M059J (cell line): ENCODE measurements around the gene UBE2E3. TPM values are rescaled to one million over a fixed set of nuclear protein-coding genes. Genes with fewer than 3 reads are reported as not detected.
"Not testable (repeated sequence)": the region's sequence is repeated elsewhere in the genome, so short reads cannot be mapped to it uniquely, and the experiment has no call there.

Source experiments
- DNase-seq: peaks from one replicate; pipeline ENCODE4 v3.0.0-alpha.2; 2012; ENCODE audit warnings: low read depth
- total RNA-seq: library from RNA; depleted of rRNA; stranded (reverse); fragments of >200 nt; shearing (Covaris generic); gene quantifications from 2 replicates; pipeline ENCODE4 v1.2.3, GENCODE V29; 2014

Gene UBE2E3
- total RNA-seq, 1 experiment from 2014 or later = 146 TPM

DNA sequence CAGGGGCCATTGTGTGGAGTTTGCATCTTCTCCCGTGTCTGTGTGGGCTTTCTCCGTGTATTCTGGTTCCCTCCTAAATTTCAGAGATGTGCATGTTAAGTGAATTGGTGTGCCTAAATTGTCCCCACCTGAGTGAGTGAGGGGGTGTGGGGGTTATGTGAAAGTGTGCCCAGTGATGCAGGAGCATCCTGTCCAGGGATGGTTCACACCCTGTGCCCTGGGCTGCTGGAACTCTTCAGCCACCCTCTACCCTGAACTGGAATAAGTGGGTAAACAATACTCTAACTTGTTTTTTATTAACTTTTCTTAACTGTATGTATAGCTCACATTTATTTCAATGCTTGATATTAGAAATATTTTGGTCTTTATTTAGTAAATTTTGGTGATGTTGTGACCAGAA lies 56.0 kb downstream of the UBE2E3 start:
- no peak for DNase-seq

DNA sequence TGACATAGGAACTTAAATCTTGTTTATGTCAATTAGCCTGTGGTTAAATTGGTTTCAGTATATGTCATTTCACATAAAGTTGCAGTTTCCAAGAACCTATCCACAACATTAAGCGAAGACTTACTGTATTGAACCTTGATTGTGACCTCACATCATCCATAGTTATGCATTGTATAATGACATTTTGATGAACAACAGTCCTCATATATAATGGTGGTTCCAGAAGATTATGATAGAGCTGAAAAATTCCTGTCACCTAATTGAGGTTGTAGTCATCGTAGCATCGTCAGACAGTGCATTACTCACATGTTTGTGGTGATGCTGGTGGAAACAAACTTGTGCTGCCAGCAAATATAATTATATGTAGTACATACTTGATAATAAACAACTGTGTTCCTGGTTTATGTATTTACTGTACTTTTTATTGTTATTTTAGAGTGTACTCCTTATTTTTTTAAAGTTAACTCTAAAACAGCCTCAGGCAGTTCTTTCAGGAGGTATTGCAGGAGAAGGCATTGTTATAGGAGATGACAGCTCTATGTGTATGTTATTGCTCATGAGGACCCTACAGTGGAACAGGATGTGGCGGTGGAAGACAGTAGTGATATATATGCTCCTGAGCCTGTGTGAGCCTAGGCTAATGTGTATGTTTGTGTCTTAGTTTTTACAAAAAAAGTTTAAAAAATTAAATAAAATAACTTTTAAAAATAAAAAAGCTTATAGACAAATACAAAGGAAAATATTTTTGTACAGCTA lies 56.6 kb downstream of the UBE2E3 start:
- peak; percentile 82 for DNase-seq

DNA sequence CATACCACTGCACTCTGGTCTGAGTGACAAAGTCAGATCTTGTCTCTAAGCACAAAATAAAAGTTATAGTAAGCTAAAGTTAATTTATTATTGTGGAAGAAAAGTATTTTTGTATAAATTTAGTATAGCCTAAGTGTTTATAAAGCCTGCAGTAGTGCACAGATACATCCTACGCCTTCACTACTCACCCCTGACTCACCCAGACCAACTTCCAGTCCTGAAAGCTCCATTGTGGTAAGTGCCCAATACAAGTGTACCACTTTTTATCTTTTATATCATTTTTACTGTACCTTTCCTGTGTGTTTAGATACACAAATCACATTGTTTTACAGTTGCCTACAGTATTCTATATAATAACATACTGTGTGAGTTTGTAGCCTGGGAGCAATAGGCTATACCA lies 57.5 kb downstream of the UBE2E3 start:
- DNase-seq = peak; percentile 70

DNA sequence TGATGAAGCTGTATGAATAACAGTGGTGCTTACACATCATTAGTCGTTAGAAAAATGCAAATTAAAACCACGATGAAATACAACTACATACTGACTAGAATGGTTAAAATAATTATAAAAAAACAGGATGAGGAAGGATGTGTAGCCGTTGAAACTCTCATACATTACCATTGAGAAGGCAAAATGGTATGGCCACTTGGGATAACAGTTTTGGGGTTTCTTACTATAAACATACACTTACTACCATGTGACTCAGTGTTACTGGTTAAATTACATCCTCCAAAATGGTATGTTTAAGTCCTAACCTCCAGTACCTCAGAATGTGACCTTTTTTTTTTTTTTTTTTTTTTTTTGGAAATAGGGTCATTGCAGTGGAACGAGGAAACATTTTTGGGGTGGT lies 58.4 kb downstream of the UBE2E3 start:
- no peak for DNase-seq

DNA sequence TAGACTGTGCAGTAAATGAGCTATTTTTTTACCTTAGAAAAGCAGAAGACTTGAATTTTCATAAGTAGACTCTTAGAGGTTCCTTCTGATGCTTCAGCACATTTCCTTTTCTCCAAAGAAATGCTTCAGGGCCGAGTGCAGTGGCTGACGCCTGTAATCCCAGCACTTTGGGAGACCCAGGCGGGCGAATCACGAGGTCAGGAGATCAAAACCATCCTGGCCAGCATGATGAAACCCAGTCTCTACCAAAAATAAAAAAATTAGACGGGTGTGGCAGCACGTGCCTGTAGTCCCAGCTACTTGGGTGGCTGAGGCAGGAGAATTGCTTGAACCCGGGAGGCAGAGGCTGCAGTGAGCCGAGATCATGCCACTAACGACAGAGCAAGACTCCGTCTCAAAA lies 60.4 kb downstream of the UBE2E3 start:
- DNase-seq = not testable (repeated sequence)

DNA sequence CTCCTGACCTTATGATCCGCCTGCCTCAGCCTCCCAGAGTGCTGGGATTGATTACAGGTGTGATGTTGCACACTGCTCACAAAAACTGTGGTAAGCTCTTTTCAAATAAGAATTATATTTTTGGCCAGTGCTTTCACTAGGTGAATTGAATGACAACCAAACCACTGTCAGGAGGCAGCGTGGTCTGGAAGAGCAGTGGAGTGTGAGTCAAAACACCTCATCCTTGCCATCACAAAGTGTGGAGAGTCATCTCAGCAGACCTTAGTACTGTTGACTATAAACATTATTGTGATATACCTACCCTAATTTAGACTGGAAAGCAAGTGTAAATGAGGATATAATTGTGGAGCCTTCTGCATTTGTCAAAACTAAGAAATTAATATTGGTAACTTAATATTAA lies 61.3 kb downstream of the UBE2E3 start:
- peak; percentile 35 for DNase-seq

DNA sequence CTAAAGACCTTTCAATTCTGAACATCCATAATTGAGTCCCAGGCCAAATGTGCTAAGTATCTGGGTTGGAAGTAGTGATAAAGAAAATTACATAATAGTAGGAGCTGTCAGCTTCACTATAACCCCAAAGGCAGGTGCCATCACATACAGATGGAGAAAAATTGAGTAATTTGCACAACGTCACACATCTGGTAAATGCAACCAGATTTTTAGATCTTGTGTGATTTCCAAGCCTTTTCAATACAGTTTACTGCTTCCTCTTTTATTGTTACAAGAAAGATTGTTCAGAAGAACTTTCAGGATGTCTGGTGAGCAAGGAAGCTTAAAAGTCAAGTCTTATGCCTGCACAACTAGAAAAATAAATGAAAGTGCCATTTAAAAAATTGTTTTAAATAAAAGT lies 62.3 kb downstream of the UBE2E3 start:
- DNase-seq = no peak

DNA sequence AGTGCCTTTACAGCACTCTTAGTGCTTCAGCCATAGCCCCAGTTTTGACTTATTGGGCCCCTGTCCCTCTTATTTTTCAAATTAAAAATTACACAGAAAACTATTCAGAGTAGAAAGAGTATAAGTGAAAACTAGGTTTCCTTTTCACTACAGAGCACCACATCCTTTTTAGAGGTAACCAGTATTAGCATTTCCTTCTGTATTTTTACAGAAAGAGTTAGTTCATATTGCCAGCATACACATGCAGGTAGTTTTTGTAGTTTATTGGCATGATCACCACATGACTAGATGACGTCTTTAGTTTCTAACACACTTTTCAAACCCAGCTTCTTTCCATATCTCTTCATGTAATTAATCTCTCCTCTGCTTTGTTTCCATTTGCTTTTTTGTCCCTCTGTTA lies 66.4 kb downstream of the UBE2E3 start:
- DNase-seq = no peak

DNA sequence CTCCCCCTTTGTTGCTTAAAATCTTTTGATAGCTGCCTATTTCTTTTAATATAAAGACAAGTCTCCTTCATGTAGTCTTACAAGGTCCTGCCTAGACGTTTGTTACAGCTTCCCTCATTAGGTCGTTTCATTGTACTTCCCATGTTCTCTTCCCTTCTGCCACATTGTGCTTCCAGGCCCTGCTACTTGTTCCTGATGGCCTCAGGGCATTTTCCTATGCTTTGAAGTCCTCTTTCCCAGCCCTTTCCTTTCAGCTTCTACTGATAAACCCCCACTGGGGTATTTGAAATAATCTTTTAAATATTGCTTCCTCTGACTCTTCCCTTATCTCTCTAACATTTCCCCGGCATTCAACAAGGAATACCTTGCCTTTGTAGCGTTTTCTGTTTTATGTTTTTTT lies 67.4 kb downstream of the UBE2E3 start:
- no peak for DNase-seq

DNA sequence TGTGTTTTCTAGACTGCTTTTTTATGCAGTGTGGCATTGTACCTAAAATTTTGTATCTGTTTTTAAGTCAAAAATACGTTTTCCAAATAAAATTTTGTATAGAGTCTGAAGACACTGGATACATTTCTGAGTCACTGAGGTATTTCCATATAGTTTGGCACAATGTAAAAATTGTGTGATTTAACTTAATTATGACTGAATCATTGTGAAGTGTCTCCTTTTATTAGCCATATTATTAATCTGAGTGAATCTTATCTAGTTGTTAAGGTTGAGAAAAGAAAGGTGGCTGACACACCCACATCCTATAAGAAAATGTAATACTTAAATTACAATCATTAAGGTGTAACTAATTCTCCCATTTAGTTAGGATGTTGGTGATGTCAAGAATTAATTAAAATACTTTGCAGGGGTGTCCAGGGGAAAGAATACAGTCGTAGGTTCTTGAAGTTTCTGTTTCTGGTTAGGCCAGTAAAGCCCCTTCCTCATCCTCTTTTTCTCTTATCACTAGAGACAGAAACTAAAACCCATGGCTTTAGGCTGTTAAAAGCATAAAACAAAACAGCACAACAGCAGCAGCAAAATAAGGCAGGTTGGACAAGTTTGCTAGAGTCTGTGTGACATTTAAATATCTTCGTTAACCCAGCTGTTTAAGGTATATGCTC lies 71.6 kb downstream of the UBE2E3 start:
- DNase-seq = no peak

DNA sequence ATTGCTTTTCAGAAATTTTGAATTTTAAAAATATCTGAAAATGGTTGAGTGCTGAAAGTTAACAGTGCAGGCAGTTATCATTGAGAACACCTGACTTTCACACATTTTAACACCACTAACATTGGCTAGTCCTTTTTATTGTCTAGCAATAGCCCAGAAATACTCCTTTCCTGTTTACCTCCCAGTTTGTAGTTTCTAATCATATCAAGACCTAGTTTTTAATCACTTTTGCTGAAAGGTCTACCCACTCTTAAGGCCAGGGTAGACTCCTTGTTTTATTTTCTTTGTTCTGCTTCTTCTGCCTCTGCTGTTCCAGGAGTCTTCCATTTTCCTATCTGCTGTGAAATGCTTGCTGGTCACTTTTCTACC lies 72.1 kb downstream of the UBE2E3 start:
- no peak for DNase-seq

DNA sequence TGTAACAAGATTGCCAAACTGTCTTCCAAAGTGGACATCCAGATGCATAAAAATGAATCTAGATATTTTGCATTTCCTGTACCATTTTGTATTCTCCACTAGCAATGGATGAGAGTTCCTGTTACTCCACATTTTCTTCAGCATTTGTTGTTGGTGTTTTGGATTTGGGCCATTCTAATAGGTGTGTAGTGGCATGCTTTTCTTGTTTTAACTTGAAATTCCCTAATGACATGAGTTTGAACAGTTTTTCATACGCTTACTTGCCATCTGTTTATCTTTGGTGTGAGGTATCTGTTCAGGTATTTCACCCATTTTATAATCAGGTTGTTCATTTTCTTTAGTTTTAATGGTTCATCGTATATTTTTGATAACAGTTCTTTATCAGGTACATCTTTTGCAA lies 73.9 kb downstream of the UBE2E3 start:
- no peak for DNase-seq

DNA sequence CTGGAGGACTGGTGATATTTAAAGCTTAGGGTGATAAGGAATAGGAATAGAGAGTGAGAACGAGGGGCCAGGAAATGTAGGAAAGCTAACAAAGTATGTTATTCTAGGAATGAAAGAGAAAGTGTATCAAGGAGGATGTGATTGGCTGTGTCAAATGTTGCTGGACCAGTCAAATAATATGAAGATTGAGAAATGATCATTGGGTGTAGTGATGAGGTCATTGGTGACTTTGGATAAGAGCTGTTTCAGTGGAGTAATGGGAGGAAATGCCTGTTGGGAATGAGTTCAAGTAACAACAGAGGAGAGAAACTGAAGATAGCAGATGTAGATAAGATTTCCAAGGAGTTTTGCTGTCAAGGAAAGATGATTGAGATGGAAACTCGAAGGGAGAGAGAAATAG lies 74.4 kb downstream of the UBE2E3 start:
- DNase-seq = no peak

DNA sequence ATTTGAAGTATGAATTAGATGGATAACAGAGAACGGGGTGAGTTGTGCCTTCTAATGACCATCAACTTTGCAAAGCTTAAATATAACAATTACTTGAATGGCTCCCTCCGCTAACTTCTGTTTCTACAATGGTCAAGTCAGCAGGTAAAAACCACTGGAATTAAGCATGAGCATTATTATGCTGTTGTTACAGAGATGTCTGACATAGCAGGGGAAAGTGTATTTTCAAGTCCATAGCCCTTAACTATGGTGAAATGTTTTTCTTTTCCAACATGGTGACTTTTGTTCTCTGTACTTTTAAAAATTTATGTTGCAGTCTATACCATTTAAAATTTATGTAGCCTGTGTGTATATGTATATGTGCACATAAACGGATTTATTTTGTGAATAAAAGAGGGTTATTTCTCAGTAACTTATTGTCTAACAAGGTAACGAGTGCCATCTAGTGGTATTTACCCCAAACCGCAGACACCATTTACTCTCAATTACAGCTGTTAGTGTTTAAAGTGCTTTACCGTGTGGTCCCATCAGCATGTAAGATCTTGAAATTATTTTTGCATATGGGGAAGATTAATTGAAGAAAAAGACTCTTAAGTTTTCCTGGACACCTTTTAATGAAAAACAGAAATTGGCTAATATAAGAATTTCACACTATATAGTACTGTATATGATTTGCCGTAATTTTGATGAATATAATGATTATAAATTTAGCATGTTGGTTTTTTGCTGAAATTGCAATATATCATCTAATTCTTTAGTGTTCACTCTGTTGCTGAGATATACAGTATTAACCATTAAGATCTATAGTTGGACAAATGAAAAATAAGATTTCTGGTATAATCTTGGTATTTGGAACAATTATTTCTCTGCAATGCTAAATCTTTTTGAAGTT lies 78.2 kb downstream of the UBE2E3 start:
- DNase-seq = no peak

DNA sequence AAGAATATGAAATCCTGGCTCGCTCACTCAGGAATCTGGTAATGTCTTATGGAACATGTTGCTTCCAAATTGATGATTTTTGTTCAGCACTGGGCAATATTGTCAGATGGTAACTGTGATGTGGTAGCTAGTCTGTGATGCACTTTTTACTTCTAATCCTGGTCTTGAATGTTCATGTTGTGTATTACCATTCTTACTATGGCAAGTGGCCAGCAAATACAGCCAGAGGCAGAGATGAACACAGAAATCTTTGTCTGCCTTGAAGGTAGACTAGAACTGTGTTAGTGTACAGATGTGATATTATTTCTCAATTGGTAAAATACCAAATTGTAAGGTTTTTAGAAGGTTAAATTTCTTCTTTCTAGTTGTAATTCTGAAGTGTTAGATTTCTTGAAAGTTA lies 83.3 kb downstream of the UBE2E3 start:
- DNase-seq = peak; percentile 12

DNA sequence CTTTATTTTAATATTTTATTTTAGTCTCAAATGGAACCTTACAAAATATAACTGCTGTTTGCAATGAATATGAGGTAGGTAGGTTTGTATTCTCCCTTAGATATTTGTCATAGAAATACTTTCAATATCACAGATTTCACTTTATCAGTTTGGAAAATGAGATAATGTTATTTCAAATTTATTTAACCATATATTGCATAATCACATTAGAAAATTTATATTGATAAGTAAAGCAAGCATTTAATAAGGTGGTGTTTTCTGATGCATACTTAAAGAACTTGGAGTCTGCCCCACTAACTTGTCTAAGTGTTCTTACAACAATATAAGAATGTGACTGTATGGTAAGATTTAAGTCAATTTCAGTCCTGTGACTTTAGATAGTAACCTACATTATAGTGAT lies 85.1 kb downstream of the UBE2E3 start:
- no peak for DNase-seq

DNA sequence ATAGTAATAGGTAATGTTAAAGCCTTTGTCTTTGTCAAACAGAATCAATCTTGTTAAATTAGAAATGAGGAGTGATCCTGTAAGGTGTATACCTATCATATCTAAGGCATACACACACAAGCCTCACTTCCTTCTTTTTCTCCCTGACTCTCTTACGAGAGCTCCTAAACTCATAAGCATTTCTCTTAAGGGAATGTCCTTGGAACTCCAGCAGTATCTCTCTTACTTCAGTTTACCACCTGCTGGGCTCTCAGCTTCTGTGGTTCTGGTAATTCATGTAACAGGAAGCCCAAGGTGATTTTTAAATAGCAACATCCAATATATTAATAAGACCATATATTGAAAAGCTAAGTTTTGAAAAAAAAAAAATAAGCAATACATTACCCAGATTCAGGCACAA lies 85.9 kb downstream of the UBE2E3 start:
- no peak for DNase-seq

DNA sequence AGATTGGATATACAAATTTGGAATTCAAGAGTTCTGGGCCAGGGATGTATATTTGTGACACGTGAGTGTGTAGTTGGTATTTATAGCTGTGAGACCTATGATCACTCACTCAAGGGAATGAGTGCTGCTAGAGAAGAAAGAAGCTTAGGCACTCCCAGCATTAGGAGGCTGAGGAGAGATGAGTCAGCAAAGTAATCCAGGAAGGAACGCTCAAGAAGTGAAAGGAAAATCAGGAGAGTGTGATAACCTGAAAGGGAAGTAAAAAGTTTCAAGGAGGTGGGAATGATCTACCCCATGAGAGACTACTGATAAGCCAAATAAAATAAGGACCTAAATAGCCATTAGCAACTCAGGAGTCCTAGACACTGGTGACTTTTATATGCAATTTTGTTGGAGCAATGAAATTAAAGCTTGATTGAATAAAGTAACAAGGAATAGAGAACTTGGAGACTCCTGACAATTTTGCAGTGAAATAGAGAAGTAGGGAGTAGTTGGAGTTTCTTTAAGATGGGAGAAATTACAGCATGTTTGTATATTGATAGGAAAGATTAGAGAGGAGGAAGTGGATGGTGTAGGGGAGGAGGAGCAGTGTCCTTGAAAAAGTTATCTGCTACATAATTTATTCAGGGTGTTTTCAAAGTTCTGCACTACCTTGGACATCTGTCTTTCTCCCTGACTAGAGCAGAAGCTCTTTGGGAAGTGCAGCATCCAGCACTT lies 89.9 kb downstream of the UBE2E3 start:
- DNase-seq = peak; percentile 78

DNA sequence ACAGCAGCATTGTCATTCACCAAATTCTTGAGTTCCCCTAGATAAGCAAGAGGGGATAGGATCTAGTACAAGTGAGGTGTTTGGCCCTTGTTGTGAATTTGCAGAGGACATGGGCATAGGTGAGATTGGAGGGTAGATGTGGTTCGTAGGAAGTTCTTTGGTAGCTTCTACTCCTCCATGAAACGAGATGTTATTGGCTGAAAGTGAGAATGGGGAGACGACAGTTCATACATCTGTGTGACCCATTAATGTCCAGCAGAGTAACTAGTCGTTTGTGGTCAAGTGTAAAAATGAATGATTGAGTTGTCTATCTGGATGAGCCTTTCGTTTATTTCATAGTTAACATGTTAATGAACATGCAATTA lies 90.4 kb downstream of the UBE2E3 start:
- no peak for DNase-seq

DNA sequence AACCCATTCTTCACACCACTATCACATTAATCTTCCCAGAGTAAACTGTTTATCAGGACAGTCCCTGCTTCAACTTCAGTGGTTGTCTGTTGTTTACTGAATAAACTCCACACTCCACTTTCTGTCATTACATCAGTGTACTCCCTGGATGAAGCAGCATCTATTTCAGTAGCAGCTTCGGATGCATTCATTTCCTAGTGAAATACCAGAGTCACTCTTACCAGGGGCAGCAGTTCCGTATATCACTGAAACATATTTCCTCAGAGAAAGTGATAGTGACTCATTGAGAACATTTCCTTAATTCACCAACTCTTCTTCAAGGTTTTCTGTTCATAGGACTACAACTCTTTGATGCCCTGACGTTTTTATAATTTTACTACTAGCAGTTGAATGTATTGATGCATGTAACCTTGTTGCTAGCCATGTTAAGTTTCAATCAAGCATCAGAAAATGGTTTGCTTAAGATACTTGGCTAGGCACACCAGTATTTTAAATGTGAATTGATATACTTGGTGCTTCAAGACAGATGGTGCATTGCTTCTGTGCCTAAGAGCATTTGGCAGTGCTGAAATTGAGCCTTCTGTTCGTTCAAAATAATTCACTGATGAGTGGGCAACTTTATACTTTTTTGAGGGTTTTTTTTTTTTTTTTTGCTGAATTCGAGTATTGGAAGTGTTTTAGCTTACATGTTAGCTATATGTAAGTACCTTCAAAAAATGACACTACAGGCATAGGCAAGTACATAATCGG lies 92.3 kb downstream of the UBE2E3 start:
- DNase-seq = no peak

DNA sequence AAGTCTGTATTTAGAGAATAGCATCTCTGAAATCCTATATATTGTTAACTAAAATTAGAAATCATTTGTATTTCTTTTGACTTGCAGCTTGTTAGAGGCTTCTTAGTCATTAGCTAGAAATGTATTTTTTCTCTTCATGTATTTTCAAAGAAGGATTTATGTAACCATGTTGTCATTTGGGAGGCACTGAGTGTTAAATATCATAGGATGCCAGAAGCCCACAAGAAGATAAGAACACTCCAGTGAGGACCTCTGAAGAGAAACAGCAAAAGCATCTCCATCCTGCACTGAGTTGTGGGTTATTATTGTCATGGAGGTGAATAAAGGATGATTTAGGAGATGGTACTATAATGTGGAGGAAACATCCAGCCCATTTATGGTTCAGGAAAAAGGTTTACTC lies 93.5 kb downstream of the UBE2E3 start:
- peak; percentile 9 for DNase-seq
